IMR-90 (cell line): ENCODE results near the gene ELOVL5. TPM values are rescaled to one million over a fixed set of nuclear protein-coding genes. Genes with fewer than 3 reads are reported as not detected.

Experiments
- ATAC-seq: fragments of 200-7000 bp; cut with Tn5 transposase; 2 replicates; pipeline ENCODE4 v1.9.1; 2020; ENCODE audit warnings: low read depth, mild to moderate bottlenecking, moderate library complexity
- BruUV-seq: library from RNA; stranded (reverse); fragments of 400-500 nt; replicated peaks from 2 replicates; lab custom pipeline; 2021; lab: Mats Ljungman, UMichigan
- CTCF ChIA-PET: fragments of 300-600 bp; formaldehyde crosslinking; extraction: SDS; loops from one replicate; lab custom pipeline; 2021; ENCODE audit warnings: antibody characterized with exemption; lab: Yijun Ruan, JAX
- POLR2A ChIA-PET: fragments of 300-600 bp; sonication (Branson Sonifier 250); formaldehyde crosslinking; loops from one replicate; lab custom pipeline; 2022; ENCODE audit warnings: antibody characterized with exemption; ENCODE audit not compliant: unreplicated experiment; lab: Charles Lee
- DNase-seq: peaks from one replicate; pipeline ENCODE4 v3.0.0; 2013
- H2AFZ ChIP-seq: replicated peaks from 2 replicates; pipeline ENCODE3; 2013; ENCODE audit warnings: low read length, mild to moderate bottlenecking; ENCODE audit not compliant: poor library complexity
- H2AK5ac ChIP-seq: 2 replicates; pipeline ENCODE4 v1.6.1; 2013; ENCODE audit warnings: low read depth, low read length, inconsistent platforms
- H2AK9ac ChIP-seq: replicated peaks from 2 replicates; pipeline ENCODE3; 2013; ENCODE audit warnings: mild to moderate bottlenecking, low read depth, low read length, moderate library complexity; ENCODE audit not compliant: poor library complexity
- H2BK120ac ChIP-seq: 2 replicates; pipeline ENCODE4 v1.6.1; 2013; ENCODE audit warnings: low read depth, low read length, inconsistent platforms
- H2BK15ac ChIP-seq: 3 replicates; pipeline ENCODE4 v1.6.1; 2013; ENCODE audit warnings: low read depth, low read length, inconsistent platforms
- H2BK20ac ChIP-seq: 2 replicates; pipeline ENCODE4 v1.6.1; 2013; ENCODE audit warnings: low read depth, mild to moderate bottlenecking, inconsistent platforms, low read length, moderate library complexity
- H2BK5ac ChIP-seq: 2 replicates; pipeline ENCODE4 v1.6.1; 2013; ENCODE audit warnings: mild to moderate bottlenecking, low read depth, low read length, inconsistent platforms; ENCODE audit not compliant: poor library complexity, severe bottlenecking
- H3K14ac ChIP-seq: replicated peaks from 2 replicates; pipeline ENCODE4 v1.6.1; 2013; ENCODE audit warnings: low read depth, low read length, inconsistent platforms
- H3K18ac ChIP-seq: 2 replicates; pipeline ENCODE4 v1.6.1; 2013; ENCODE audit warnings: low read depth, low read length, control low read depth
- H3K23ac ChIP-seq: 2 replicates; pipeline ENCODE4 v1.6.1; 2013; ENCODE audit warnings: low read depth, low read length, inconsistent platforms
- H3K27ac ChIP-seq: 2 replicates; pipeline ENCODE4 v1.5.1; 2013; ENCODE audit warnings: mild to moderate bottlenecking, control low read depth, low read length; ENCODE audit not compliant: insufficient read depth
- H3K27me3 ChIP-seq: 2 replicates; pipeline ENCODE4 v1.6.1; 2013; ENCODE audit warnings: low read length; ENCODE audit not compliant: control insufficient read depth, insufficient read depth
- H3K36me3 ChIP-seq: 2 replicates; pipeline ENCODE4 v1.6.1; 2013; ENCODE audit warnings: low read length, mixed read lengths; ENCODE audit not compliant: control insufficient read depth, insufficient read depth
- H3K4ac ChIP-seq: 2 replicates; pipeline ENCODE4 v1.6.1; 2013; ENCODE audit warnings: low read depth, low read length, inconsistent platforms
- H3K4me1 ChIP-seq: 2 replicates; pipeline ENCODE4 v1.6.1; 2013; ENCODE audit warnings: low read length, mixed read lengths; ENCODE audit not compliant: control insufficient read depth, insufficient read depth
- H3K4me2 ChIP-seq: 2 replicates; pipeline ENCODE4 v1.6.1; 2013; ENCODE audit warnings: low read depth, mild to moderate bottlenecking, control low read depth, low read length, moderate library complexity
- H3K4me3 ChIP-seq: 2 replicates; pipeline ENCODE4 v1.5.1; 2013; ENCODE audit warnings: low read depth, mild to moderate bottlenecking, control low read depth, low read length, moderate library complexity; ENCODE audit not compliant: insufficient read depth
- H3K56ac ChIP-seq: 2 replicates; pipeline ENCODE4 v1.6.1; 2013; ENCODE audit warnings: low read length, inconsistent platforms; ENCODE audit not compliant: insufficient read depth; ENCODE audit errors: extremely low read depth
- H3K79me1 ChIP-seq, 2 experiments: 2 replicates each; pipeline ENCODE4 v1.6.1; 2013; ENCODE audit warnings: low read length in 2 of 2, inconsistent platforms in 1 of 2, low read depth in 1 of 2
- H3K9ac ChIP-seq: 2 replicates; pipeline ENCODE4 v1.6.1; 2013; ENCODE audit warnings: low read depth, low read length, control low read depth
- H3K9me1 ChIP-seq: 2 replicates; pipeline ENCODE4 v1.6.1; 2013; ENCODE audit warnings: low read length, inconsistent platforms; ENCODE audit not compliant: insufficient read depth
- H3K9me3 ChIP-seq: 2 replicates; pipeline ENCODE4 v1.6.1; 2013; ENCODE audit warnings: low read length; ENCODE audit not compliant: control insufficient read depth, insufficient read depth
- H4K20me1 ChIP-seq: 2 replicates; pipeline ENCODE4 v1.6.1; 2013; ENCODE audit warnings: low read length, inconsistent platforms; ENCODE audit not compliant: insufficient read depth
- H4K5ac ChIP-seq: 2 replicates; pipeline ENCODE4 v1.6.1; 2013; ENCODE audit warnings: mild to moderate bottlenecking, low read depth, low read length, control low read depth
- H4K8ac ChIP-seq, 2 experiments: 2 replicates each; pipeline ENCODE4 v1.6.1; 2013; ENCODE audit warnings: low read depth in 2 of 2, low read length in 2 of 2, control low read depth in 1 of 2, inconsistent platforms in 1 of 2
- H4K91ac ChIP-seq: 2 replicates; pipeline ENCODE4 v1.6.1; 2013; ENCODE audit warnings: low read depth, low read length, inconsistent platforms; ENCODE audit not compliant: insufficient read depth
- BHLHE40 ChIP-seq: fragments of 150-350 bp; IDR thresholded peaks from 2 replicates; pipeline ENCODE4 v1.6.1; 2016; ENCODE audit warnings: mild to moderate bottlenecking, low read depth, low read length
- CEBPB ChIP-seq: IDR thresholded peaks from 2 replicates; pipeline ENCODE4 v1.6.1; 2012; ENCODE audit warnings: low read depth, low read length, improper control_type of control experiment
- CHD1 ChIP-seq: IDR thresholded peaks from 2 replicates; pipeline ENCODE4 v1.6.1; 2012; ENCODE audit warnings: low read depth, low read length, improper control_type of control experiment
- ELK1 ChIP-seq: fragments of 150-350 bp; IDR thresholded peaks from 2 replicates; pipeline ENCODE4 v1.6.1; 2016; ENCODE audit warnings: low read depth, mild to moderate bottlenecking, low read length, moderate library complexity, borderline replicate concordance
- FOS ChIP-seq: fragments of 150-350 bp; IDR thresholded peaks from 2 replicates; pipeline ENCODE4 v1.6.1; 2016; ENCODE audit warnings: low read depth, low read length
- MAFK ChIP-seq: IDR thresholded peaks from 2 replicates; pipeline ENCODE4 v1.6.1; 2012; ENCODE audit warnings: low read depth, low read length, improper control_type of control experiment
- MAZ ChIP-seq: IDR thresholded peaks from 2 replicates; pipeline ENCODE4 v1.6.1; 2012; ENCODE audit warnings: low read depth, mild to moderate bottlenecking, low read length, improper control_type of control experiment, moderate library complexity, borderline replicate concordance
- MXI1 ChIP-seq: IDR thresholded peaks from 2 replicates; pipeline ENCODE4 v1.6.1; 2012; ENCODE audit warnings: low read depth, mild to moderate bottlenecking, low read length, moderate library complexity, borderline replicate concordance
- NFE2L2 ChIP-seq: fragments of 150-350 bp; IDR thresholded peaks from 2 replicates; pipeline ENCODE4 v1.6.1; 2016; ENCODE audit warnings: low read depth, mild to moderate bottlenecking, low read length
- POLR2A ChIP-seq: IDR thresholded peaks from 2 replicates; pipeline ENCODE4 v1.6.1; 2012; ENCODE audit warnings: mild to moderate bottlenecking, low read depth, low read length
- RAD21 ChIP-seq: IDR thresholded peaks from 2 replicates; pipeline ENCODE4 v1.6.1; 2012; ENCODE audit warnings: low read length, improper control_type of control experiment
- RCOR1 ChIP-seq: IDR thresholded peaks from 2 replicates; pipeline ENCODE4 v1.6.1; 2012; ENCODE audit warnings: mild to moderate bottlenecking, low read length, improper control_type of control experiment; ENCODE audit not compliant: insufficient replicate concordance
- RFX5 ChIP-seq: IDR thresholded peaks from 2 replicates; pipeline ENCODE4 v1.8.0; 2012; ENCODE audit warnings: low read depth, mild to moderate bottlenecking, low read length, moderate library complexity
- SMC3 ChIP-seq: fragments of 150-350 bp; IDR thresholded peaks from 2 replicates; pipeline ENCODE4 v1.6.1; 2016; ENCODE audit warnings: low read depth, mild to moderate bottlenecking, antibody characterized with exemption, low read length, moderate library complexity
- WGBS, 2 experiments: methylation state at CpG; one replicate each; pipeline versions ENCODE4 v1.1.5 to v1.1.7; 2013; ENCODE audit warnings: missing lambda C conversion rate in 2 of 2; ENCODE audit not compliant: insufficient read length in 1 of 2; ENCODE audit errors: extremely low coverage in 2 of 2; 5-methylcytosine and 5-hydroxymethylcytosine counted together
- dilution Hi-C: fragments of 300-500 bp; cut with HindIII; formaldehyde crosslinking; loops from one replicate; pipeline ENCODE4 v1.14.3; 2018; ENCODE audit warnings: low sequenced_read_pairs; ENCODE audit not compliant: unreplicated experiment
- in situ Hi-C: fragments of 300-500 bp; cut with MboI; formaldehyde crosslinking; loops from 3 replicates; pipeline ENCODE4 v1.14.3; 2019; ENCODE audit warnings: low sequenced_read_pairs, inconsistent platforms, mixed read lengths
- intact Hi-C: fragments of 100-400 bp; cut with micrococcal nuclease; formaldehyde crosslinking; loops from 2 replicates; pipeline ENCODE4 v1.10.0; 2022
- polyA plus RNA-seq, 3 experiments: library from polyadenylated mRNA; depleted of rRNA; stranded (reverse); fragments of >200 nt; gene quantifications; 2 replicates each; pipeline ENCODE4 v1.2.3, GENCODE V29; 2012; ENCODE audit warnings: low replicate concordance in 1 of 3
- total RNA-seq: library from RNA; depleted of rRNA; stranded (reverse); fragments of >200 nt; gene quantifications from 2 replicates; pipeline ENCODE4 v1.2.3, GENCODE V29; 2012
- TF ChIP-seq, protein P1 (sequence below): conservative IDR thresholded peaks from 2 replicates; pipeline ENCODE4 v1.5.1; 2012; ENCODE audit warnings: mild to moderate bottlenecking, low read depth, low read length, improper control_type of control experiment
- TF ChIP-seq, protein P2 (sequence below): fragments of 150-350 bp; IDR thresholded peaks from 2 replicates; pipeline ENCODE4 v1.6.1; 2017; ENCODE audit warnings: mild to moderate bottlenecking, antibody characterized with exemption, low read length, low read depth

The ELOVL5 gene
- total and polyA plus RNA-seq, 2 of the 4 experiments (the other 2 are of a cell fraction): 32.1 to 42.3 TPM

- dilution Hi-C loops: no loop called here
- in situ Hi-C loops: no loop called here
- Histone ChIP-seq H2AK5ac (no peak overlapping the region), H3K27me3 (peaks cover 10% of the 10 kb centered on the region), H3K14ac (no peak overlapping the region), H3K4me3 (no peak overlapping the region), H4K20me1 (no peaks in the 10 kb centered on the region), H4K8ac (no peak overlapping the region), H3K56ac (no peak overlapping the region), H2BK120ac (no peak overlapping the region), H3K27ac (no peak overlapping the region), H3K18ac (no peak overlapping the region), H4K5ac (no peak overlapping the region), H3K4me2 (no peak overlapping the region), H3K9me1 (no peaks in the 10 kb centered on the region), H2BK20ac (no peak overlapping the region), H3K4me1 (no peaks in the 10 kb centered on the region), H3K36me3 (no peaks in the 10 kb centered on the region), H3K23ac (no peak overlapping the region), H2AK9ac (no peak overlapping the region), H2BK5ac (no peak overlapping the region), H2AFZ (no peak overlapping the region), H3K9ac (no peak overlapping the region), H4K91ac (no peak overlapping the region), H3K79me1 (no peaks in the 10 kb centered on the region), H3K4ac (no peak overlapping the region), H2BK15ac (no peak overlapping the region), H3K9me3 (no peaks in the 10 kb centered on the region)
- CTCF ChIA-PET: interaction anchor here (0.6 kb wide), 1 partner anchor 171 kb away, joined by 3 read pairs; no protein-coding TSS in a partner anchor
- WGBS, 2 experiments: no CpG with 5 or more reads among the region's 3 CpGs
- TF ChIP-seq ELK1: no peak
- TF ChIP-seq MXI1: no peak
- TF ChIP-seq POLR2A: no peak
- TF ChIP-seq FOS: no peak
- no peak for TF ChIP-seq MAZ
- no peak for TF ChIP-seq CHD1
- no peak for TF ChIP-seq NFE2L2
- TF ChIP-seq RFX5: no peak
- no peak for TF ChIP-seq CEBPB
- TF ChIP-seq, protein P1, sequence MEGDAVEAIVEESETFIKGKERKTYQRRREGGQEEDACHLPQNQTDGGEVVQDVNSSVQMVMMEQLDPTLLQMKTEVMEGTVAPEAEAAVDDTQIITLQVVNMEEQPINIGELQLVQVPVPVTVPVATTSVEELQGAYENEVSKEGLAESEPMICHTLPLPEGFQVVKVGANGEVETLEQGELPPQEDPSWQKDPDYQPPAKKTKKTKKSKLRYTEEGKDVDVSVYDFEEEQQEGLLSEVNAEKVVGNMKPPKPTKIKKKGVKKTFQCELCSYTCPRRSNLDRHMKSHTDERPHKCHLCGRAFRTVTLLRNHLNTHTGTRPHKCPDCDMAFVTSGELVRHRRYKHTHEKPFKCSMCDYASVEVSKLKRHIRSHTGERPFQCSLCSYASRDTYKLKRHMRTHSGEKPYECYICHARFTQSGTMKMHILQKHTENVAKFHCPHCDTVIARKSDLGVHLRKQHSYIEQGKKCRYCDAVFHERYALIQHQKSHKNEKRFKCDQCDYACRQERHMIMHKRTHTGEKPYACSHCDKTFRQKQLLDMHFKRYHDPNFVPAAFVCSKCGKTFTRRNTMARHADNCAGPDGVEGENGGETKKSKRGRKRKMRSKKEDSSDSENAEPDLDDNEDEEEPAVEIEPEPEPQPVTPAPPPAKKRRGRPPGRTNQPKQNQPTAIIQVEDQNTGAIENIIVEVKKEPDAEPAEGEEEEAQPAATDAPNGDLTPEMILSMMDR: no peak
- no peak for TF ChIP-seq RCOR1
- no peak for TF ChIP-seq MAFK
- TF ChIP-seq BHLHE40: no peak
- TF ChIP-seq, protein P2, sequence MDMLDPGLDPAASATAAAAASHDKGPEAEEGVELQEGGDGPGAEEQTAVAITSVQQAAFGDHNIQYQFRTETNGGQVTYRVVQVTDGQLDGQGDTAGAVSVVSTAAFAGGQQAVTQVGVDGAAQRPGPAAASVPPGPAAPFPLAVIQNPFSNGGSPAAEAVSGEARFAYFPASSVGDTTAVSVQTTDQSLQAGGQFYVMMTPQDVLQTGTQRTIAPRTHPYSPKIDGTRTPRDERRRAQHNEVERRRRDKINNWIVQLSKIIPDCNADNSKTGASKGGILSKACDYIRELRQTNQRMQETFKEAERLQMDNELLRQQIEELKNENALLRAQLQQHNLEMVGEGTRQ: no peak
- no peak for TF ChIP-seq SMC3
- TF ChIP-seq RAD21: no peak
- ATAC-seq (no peak), DNase-seq (no peak)
- POLR2A ChIA-PET: no interaction called here
- intact Hi-C loops: loop anchor here (10.0 kb wide), 1 partner anchor 235 kb away; no protein-coding TSS in a partner anchor
- no TSS peak for BruUV-seq
Observed at GRCh38 chr6:53240139-53240538, 108.6 kb downstream of the ELOVL5 start.
